KMS-11 (cell line): Measurements from ENCODE around the gene EPX.

ENCODE experiments used
- H2AFZ ChIP-seq: fragments of 200-600 bp; sonication (generic); 2 replicates; pipeline ENCODE4 v1.6.1; 2016; ENCODE audit warnings: antibody characterized with exemption, mixed run types, low read depth
- H3K27ac ChIP-seq: fragments of 200-600 bp; sonication (generic); 2 replicates; pipeline ENCODE4 v1.6.1; 2016; ENCODE audit warnings: mild to moderate bottlenecking, mixed run types
- H3K27me3 ChIP-seq: fragments of 200-600 bp; sonication (generic); 2 replicates; pipeline ENCODE4 v1.6.1; 2017; ENCODE audit warnings: mild to moderate bottlenecking, low read depth, mixed run types, moderate library complexity; ENCODE audit not compliant: insufficient read depth
- H3K36me3 ChIP-seq: fragments of 200-600 bp; sonication (generic); 2 replicates; pipeline ENCODE4 v1.6.1; 2017; ENCODE audit warnings: mild to moderate bottlenecking, mixed run types; ENCODE audit not compliant: insufficient read depth
- H3K4me1 ChIP-seq: fragments of 200-600 bp; sonication (generic); 2 replicates; pipeline ENCODE4 v1.6.1; 2016; ENCODE audit warnings: mild to moderate bottlenecking, low read depth, mixed run types; ENCODE audit not compliant: poor library complexity, severe bottlenecking
- H3K4me2 ChIP-seq: fragments of 200-600 bp; sonication (generic); 2 replicates; pipeline ENCODE4 v1.7.0; 2016; ENCODE audit warnings: mild to moderate bottlenecking, mixed run types
- H3K4me3 ChIP-seq: fragments of 200-600 bp; sonication (generic); IDR thresholded peaks from 2 replicates; pipeline ENCODE4 v1.6.1; 2017; ENCODE audit warnings: low read depth, low read length, mixed read lengths; ENCODE audit not compliant: insufficient read depth
- H3K79me2 ChIP-seq: fragments of 200-600 bp; sonication (generic); 2 replicates; pipeline ENCODE4 v1.6.1; 2016; ENCODE audit warnings: low read depth, mixed run types; ENCODE audit not compliant: insufficient read depth
- H3K9ac ChIP-seq: fragments of 200-600 bp; sonication (generic); 2 replicates; pipeline ENCODE4 v1.6.1; 2016; ENCODE audit warnings: mild to moderate bottlenecking, mixed run types
- H4K20me1 ChIP-seq: fragments of 200-600 bp; sonication (generic); 2 replicates; pipeline ENCODE4 v1.6.1; 2016; ENCODE audit warnings: mild to moderate bottlenecking, mixed run types; ENCODE audit not compliant: insufficient read depth
- CTCF ChIP-seq: fragments of 200-600 bp; sonication (generic); conservative IDR thresholded peaks from 2 replicates; pipeline ENCODE4 v1.6.1; 2017; ENCODE audit warnings: low read depth, mild to moderate bottlenecking, antibody characterized with exemption, low read length, moderate library complexity, mixed read lengths

The EPX gene

GRCh38 chr17:58184986-58185761 lies 7.4 kb upstream of the EPX start:
- H3K27me3 ChIP-seq, result no peaks in the 10 kb centered on the region
- no peak overlapping the region for H3K27ac ChIP-seq
- no peaks in the 10 kb centered on the region for H4K20me1 ChIP-seq
- H2AFZ ChIP-seq, result no peak overlapping the region
- no peak overlapping the region for H3K9ac ChIP-seq
- no peak overlapping the region for H3K4me2 ChIP-seq
- TF ChIP-seq CTCF, result no peak
- no peak overlapping the region for H3K4me3 ChIP-seq
- no peaks in the 10 kb centered on the region for H3K79me2 ChIP-seq
- no peaks in the 10 kb centered on the region for H3K36me3 ChIP-seq
- H3K4me1 ChIP-seq, result no peaks in the 10 kb centered on the region

- Histone ChIP-seq H3K36me3 (no peaks in the 10 kb centered on the region), H3K4me3 (no peak overlapping the region), H3K4me2 (no peak overlapping the region), H3K27ac (no peak overlapping the region), H4K20me1 (no peaks in the 10 kb centered on the region), H3K9ac (no peak overlapping the region), H3K79me2 (no peaks in the 10 kb centered on the region), H2AFZ (no peak overlapping the region), H3K27me3 (no peaks in the 10 kb centered on the region), H3K4me1 (no peaks in the 10 kb centered on the region)
- TF ChIP-seq CTCF, result no peak
These were observed 5.9 kb upstream of the EPX start for GRCh38 chr17:58186591-58186990.

- no peaks in the 10 kb centered on the region for H3K4me1 ChIP-seq
- TF ChIP-seq CTCF, result no peak
- H3K36me3 ChIP-seq, result no peaks in the 10 kb centered on the region
- H3K79me2 ChIP-seq, result no peaks in the 10 kb centered on the region
- no peak overlapping the region for H2AFZ ChIP-seq
- no peak overlapping the region for H3K4me2 ChIP-seq
- no peaks in the 10 kb centered on the region for H3K27me3 ChIP-seq
- H3K9ac ChIP-seq, result no peak overlapping the region
- no peak overlapping the region for H3K4me3 ChIP-seq
- no peak overlapping the region for H3K27ac ChIP-seq
- H4K20me1 ChIP-seq, result no peaks in the 10 kb centered on the region
These were observed 5.5 kb upstream of the EPX start for GRCh38 chr17:58187063-58187462.

- no peak overlapping the region for H2AFZ ChIP-seq
- no peak overlapping the region for H3K4me3 ChIP-seq
- H3K4me1 ChIP-seq, result no peaks in the 10 kb centered on the region
- no peak overlapping the region for H3K9ac ChIP-seq
- H3K4me2 ChIP-seq, result no peak overlapping the region
- H4K20me1 ChIP-seq, result no peaks in the 10 kb centered on the region
- no peak for TF ChIP-seq CTCF
- H3K27ac ChIP-seq, result no peak overlapping the region
- no peaks in the 10 kb centered on the region for H3K36me3 ChIP-seq
- H3K27me3 ChIP-seq, result no peaks in the 10 kb centered on the region
- H3K79me2 ChIP-seq, result no peaks in the 10 kb centered on the region
These were observed 4.9 kb upstream of the EPX start for GRCh38 chr17:58187675-58188074.
